Astrocyte (in vitro differentiated cells and primary cell): ENCODE measurements around the gene GPBAR1. TPM values are rescaled to one million over a fixed set of nuclear protein-coding genes. Genes with fewer than 3 reads are reported as not detected.

Experiments
- DNase-seq: peaks from one replicate; pipeline ENCODE4 v3.0.0-alpha.2; 2010; ENCODE audit warnings: low read depth
- FAIRE-seq: peaks from 2 replicates; lab custom pipeline; 2011; peaks lifted over from hg19 to GRCh38; lab: Jason Lieb, UNC
- H2AFZ ChIP-seq: 2 replicates; pipeline ENCODE4 v1.6.0; 2012; ENCODE audit warnings: low read depth, low read length, inconsistent platforms
- H3K27ac ChIP-seq: 2 replicates; pipeline ENCODE4 v1.5.1; 2011; ENCODE audit warnings: low read depth, low read length, inconsistent platforms
- H3K27me3 ChIP-seq: 2 replicates; pipeline ENCODE4 v1.6.0; 2011; ENCODE audit warnings: low read length, inconsistent platforms; ENCODE audit not compliant: insufficient read depth
- H3K36me3 ChIP-seq: 2 replicates; pipeline ENCODE4 v1.5.1; 2011; ENCODE audit warnings: low read length, inconsistent platforms; ENCODE audit not compliant: insufficient read depth
- H3K4me1 ChIP-seq: 2 replicates; pipeline ENCODE4 v1.5.1; 2011; ENCODE audit warnings: low read length, inconsistent platforms; ENCODE audit not compliant: insufficient read depth
- H3K4me2 ChIP-seq: 2 replicates; pipeline ENCODE4 v1.6.0; 2012; ENCODE audit warnings: low read length, inconsistent platforms
- H3K4me3 ChIP-seq: 2 replicates; pipeline ENCODE4 v1.5.1; 2011; ENCODE audit warnings: low read depth, mild to moderate bottlenecking, low read length, inconsistent platforms; ENCODE audit not compliant: insufficient read depth
- H3K79me2 ChIP-seq: 2 replicates; pipeline ENCODE4 v1.6.0; 2012; ENCODE audit warnings: mild to moderate bottlenecking, low read length, inconsistent platforms; ENCODE audit not compliant: insufficient read depth
- H3K9ac ChIP-seq: 2 replicates; pipeline ENCODE4 v1.6.0; 2012; ENCODE audit warnings: mild to moderate bottlenecking, low read length, inconsistent platforms
- H3K9me3 ChIP-seq: 2 replicates; pipeline ENCODE4 v1.5.1; 2012; ENCODE audit warnings: low read depth, mild to moderate bottlenecking, low read length, inconsistent platforms; ENCODE audit not compliant: insufficient read depth
- H4K20me1 ChIP-seq: 2 replicates; pipeline ENCODE4 v1.6.0; 2012; ENCODE audit warnings: low read length, inconsistent platforms; ENCODE audit not compliant: insufficient read depth
- H3K27ac Mint-ChIP-seq: one replicate; pipeline ENCODE4 v1.8.0; 2021; ENCODE audit warnings: mild to moderate bottlenecking, mixed read lengths; ENCODE audit not compliant: unreplicated experiment
- H3K27me3 Mint-ChIP-seq: one replicate; pipeline ENCODE4 v1.8.0; 2021; ENCODE audit warnings: low read depth, mixed read lengths; ENCODE audit not compliant: unreplicated experiment
- H3K36me3 Mint-ChIP-seq: one replicate; pipeline ENCODE4 v1.8.0; 2021; ENCODE audit warnings: low read depth, mixed read lengths; ENCODE audit not compliant: unreplicated experiment
- H3K4me1 Mint-ChIP-seq: one replicate; pipeline ENCODE4 v1.8.0; 2021; ENCODE audit warnings: low read depth, mixed read lengths; ENCODE audit not compliant: unreplicated experiment
- H3K4me3 Mint-ChIP-seq: one replicate; pipeline ENCODE4 v1.8.0; 2021; ENCODE audit warnings: mild to moderate bottlenecking, moderate library complexity, mixed read lengths; ENCODE audit not compliant: unreplicated experiment
- H3K9me3 Mint-ChIP-seq: one replicate; pipeline ENCODE4 v1.8.0; 2021; ENCODE audit warnings: mild to moderate bottlenecking, mixed read lengths; ENCODE audit not compliant: unreplicated experiment
- EZH2 ChIP-seq: IDR thresholded peaks from 2 replicates; pipeline ENCODE4 v1.6.1; 2012; ENCODE audit warnings: mild to moderate bottlenecking, low read length, inconsistent platforms; ENCODE audit not compliant: insufficient read depth
- total RNA-seq: library from RNA; stranded (reverse); gene quantifications from 2 replicates; pipeline ENCODE4 v1.2.1, GENCODE V29; 2021
- TF ChIP-seq, protein P1 (sequence below): IDR thresholded peaks from 2 replicates; pipeline ENCODE4 v1.5.1; 2011; ENCODE audit warnings: low read depth, mild to moderate bottlenecking, inconsistent platforms, low read length, moderate library complexity; ENCODE audit not compliant: insufficient read depth

Gene GPBAR1
- total RNA-seq, 1 donor from 2014 or later = 0.70 TPM

- no peak for FAIRE-seq
- peaks cover 56% of the 10 kb centered on the region for H4K20me1 ChIP-seq
- H3K79me2 ChIP-seq = peaks cover 10% of the 10 kb centered on the region
- no peak overlapping the region for H3K9ac ChIP-seq
- H3K4me1 ChIP-seq = peaks cover 19% of the 10 kb centered on the region
- H3K36me3 ChIP-seq = peaks cover 46% of the 10 kb centered on the region
- DNase-seq = no peak
- no peak overlapping the region for H3K4me2 ChIP-seq
- no peaks in the 10 kb centered on the region for H3K27me3 ChIP-seq
- H2AFZ ChIP-seq = no peak overlapping the region
- Mint-ChIP-seq H3K4me3 (no peak overlapping the region), H3K4me1 (peaks cover 53% of the 10 kb centered on the region), H3K36me3 (peaks cover 14% of the 10 kb centered on the region), H3K9me3 (no peaks in the 10 kb centered on the region), H3K27ac (peak overlapping the region; percentile 77), H3K27me3 (no peaks in the 10 kb centered on the region)
- no peak overlapping the region for H3K4me3 ChIP-seq
- H3K27ac ChIP-seq = no peak overlapping the region
- no peaks in the 10 kb centered on the region for H3K9me3 ChIP-seq
- TF ChIP-seq, protein P1, sequence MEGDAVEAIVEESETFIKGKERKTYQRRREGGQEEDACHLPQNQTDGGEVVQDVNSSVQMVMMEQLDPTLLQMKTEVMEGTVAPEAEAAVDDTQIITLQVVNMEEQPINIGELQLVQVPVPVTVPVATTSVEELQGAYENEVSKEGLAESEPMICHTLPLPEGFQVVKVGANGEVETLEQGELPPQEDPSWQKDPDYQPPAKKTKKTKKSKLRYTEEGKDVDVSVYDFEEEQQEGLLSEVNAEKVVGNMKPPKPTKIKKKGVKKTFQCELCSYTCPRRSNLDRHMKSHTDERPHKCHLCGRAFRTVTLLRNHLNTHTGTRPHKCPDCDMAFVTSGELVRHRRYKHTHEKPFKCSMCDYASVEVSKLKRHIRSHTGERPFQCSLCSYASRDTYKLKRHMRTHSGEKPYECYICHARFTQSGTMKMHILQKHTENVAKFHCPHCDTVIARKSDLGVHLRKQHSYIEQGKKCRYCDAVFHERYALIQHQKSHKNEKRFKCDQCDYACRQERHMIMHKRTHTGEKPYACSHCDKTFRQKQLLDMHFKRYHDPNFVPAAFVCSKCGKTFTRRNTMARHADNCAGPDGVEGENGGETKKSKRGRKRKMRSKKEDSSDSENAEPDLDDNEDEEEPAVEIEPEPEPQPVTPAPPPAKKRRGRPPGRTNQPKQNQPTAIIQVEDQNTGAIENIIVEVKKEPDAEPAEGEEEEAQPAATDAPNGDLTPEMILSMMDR = no peak
- TF ChIP-seq EZH2 = no peak
Observed at GRCh38 chr2:218256612-218257350, 4.0 kb upstream of the GPBAR1 start.

DNA sequence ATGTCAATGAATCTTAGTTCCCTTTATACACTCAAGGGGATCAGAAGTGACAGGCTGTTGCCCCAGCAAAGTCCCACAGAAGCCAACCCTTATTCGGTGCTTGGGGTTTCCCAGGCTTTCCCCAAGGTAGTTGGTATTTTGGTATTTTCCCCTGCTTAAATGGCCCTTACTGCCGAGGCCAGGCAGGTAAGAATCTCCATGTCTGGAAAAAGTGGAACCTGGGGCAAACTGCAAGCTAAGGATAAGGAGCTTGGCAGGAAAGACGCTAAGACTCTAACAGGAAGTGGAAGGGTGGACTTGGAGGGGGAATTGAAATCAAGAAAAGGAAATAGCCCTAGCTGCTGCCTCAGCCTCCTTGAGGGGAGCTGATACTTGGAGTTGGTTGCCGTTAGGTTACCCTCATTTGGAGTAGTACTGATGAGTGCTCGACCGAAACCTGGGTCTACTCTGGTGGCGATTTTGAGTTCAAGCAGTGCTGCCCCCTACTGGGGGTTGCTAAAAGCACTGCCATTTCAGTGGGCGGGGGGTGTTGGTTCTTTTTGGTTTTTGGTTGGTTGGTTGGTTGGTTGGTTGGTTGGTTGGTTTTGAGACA, 3.3 kb upstream of the GPBAR1 start:
- Mint-ChIP-seq H3K36me3 (peaks cover 13% of the 10 kb centered on the region), H3K27ac (peak overlapping the region; percentile 77), H3K4me1 (peaks cover 51% of the 10 kb centered on the region), H3K9me3 (no peaks in the 10 kb centered on the region), H3K4me3 (no peak overlapping the region), H3K27me3 (no peaks in the 10 kb centered on the region)
- H3K36me3 ChIP-seq = peaks cover 41% of the 10 kb centered on the region
- no peak overlapping the region for H2AFZ ChIP-seq
- H3K4me1 ChIP-seq = peaks cover 17% of the 10 kb centered on the region
- no peaks in the 10 kb centered on the region for H3K27me3 ChIP-seq
- H4K20me1 ChIP-seq = peaks cover 52% of the 10 kb centered on the region
- DNase-seq (no peak), FAIRE-seq (no peak)
- no peak overlapping the region for H3K27ac ChIP-seq
- H3K9ac ChIP-seq = no peak overlapping the region
- no peak overlapping the region for H3K4me2 ChIP-seq
- no peak overlapping the region for H3K4me3 ChIP-seq
- H3K9me3 ChIP-seq = no peaks in the 10 kb centered on the region
- TF ChIP-seq, protein P1 = peak; percentile 47
- TF ChIP-seq EZH2 = no peak
- peaks cover 7% of the 10 kb centered on the region for H3K79me2 ChIP-seq
